NCI-H510A treated with DMSO at 0.1 percent for 48 hours (cell line): ENCODE measurements around the gene AUTS2.

Experiments
- DNase-seq: peaks from one replicate; lab custom pipeline; 2025; lab: John Stamatoyannopoulos, UW

The AUTS2 gene

DNA sequence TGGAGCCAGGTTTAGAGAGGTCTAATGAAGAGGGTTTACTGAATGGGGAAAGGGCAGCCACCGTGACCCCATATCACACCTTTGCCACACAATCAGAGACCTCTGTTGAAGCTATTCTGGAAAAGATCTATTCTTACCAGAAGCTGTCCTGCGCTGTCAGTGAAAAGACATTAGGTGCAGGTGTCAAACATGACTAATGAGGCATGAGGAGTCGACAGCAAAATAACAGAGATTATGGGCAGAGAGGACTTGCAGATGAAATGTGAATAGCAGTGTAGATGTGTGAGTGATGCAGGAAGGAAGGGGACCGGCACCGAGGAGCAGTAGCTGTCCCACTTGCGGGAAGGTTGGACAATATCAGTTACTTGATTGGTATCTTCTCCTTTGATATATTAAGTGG lies 906.0 kb downstream of the AUTS2 start:
- no peak for DNase-seq

GRCh38 chr7:70505468-70505867 lies 907.2 kb downstream of the AUTS2 start:
- DNase-seq: no peak

DNA sequence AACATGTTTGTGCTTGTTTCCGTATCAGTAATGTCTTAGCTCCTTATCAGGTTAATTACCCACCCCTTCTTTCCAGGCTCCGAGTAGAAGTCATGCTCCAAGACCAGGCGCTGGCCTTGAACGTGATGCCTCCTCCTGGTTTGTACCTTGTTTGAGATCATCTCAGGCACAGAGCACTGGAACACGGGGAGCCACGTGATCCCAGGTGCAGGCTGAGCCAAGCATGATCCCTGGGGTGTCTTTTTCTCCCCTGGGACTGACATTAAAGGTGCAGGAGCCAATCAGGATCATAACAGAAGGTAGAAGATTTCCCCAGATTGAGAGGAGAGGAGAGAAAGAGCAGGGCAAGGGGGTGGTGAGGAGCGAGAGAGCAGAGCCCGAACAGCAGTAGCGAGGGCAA lies 907.6 kb downstream of the AUTS2 start:
- DNase-seq: no peak

DNA sequence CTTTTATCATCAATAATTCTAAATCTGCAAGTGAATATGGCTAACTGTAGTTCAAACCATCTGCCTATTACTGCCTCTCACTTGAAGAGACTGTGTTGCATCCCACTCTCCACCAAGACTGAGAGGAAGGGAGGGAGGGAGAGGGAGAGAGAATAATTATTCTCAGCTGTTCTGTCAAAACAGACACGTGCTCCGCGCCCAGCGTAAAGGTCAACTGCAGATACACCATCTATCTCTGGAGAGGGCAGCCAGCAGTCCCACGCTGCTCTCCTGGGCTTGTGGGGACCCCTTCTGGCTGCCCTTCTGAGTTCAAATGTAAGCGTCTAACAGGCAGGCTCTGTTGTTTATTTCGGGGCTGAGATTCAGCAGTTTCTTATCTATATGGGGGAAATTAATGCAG lies 908.2 kb downstream of the AUTS2 start:
- no peak for DNase-seq

- DNase-seq: no peak
These were observed 913.9 kb downstream of the AUTS2 start for GRCh38 chr7:70512144-70512543.

DNA sequence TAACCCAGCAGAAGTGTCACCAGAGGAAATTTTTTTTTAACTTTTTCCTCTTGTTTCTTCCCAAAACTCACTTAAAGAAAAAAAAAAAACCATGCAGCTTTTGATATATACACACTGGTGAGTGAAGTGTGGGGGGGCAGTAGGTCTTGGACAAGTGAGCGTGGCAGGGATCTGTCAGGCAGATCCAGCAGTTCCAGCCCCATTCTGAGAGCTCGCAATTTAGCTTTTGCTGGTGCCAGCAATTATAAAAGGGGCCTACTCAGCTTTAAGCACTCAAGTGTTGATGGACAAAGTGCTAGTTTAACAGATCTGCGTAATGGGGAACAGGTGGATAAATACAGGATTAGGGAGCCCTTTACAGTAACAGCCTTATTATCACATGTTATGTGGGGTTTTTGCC lies 914.5 kb downstream of the AUTS2 start:
- no peak for DNase-seq

GRCh38 chr7:70520611-70521010 lies 922.3 kb downstream of the AUTS2 start:
- no peak for DNase-seq

DNA sequence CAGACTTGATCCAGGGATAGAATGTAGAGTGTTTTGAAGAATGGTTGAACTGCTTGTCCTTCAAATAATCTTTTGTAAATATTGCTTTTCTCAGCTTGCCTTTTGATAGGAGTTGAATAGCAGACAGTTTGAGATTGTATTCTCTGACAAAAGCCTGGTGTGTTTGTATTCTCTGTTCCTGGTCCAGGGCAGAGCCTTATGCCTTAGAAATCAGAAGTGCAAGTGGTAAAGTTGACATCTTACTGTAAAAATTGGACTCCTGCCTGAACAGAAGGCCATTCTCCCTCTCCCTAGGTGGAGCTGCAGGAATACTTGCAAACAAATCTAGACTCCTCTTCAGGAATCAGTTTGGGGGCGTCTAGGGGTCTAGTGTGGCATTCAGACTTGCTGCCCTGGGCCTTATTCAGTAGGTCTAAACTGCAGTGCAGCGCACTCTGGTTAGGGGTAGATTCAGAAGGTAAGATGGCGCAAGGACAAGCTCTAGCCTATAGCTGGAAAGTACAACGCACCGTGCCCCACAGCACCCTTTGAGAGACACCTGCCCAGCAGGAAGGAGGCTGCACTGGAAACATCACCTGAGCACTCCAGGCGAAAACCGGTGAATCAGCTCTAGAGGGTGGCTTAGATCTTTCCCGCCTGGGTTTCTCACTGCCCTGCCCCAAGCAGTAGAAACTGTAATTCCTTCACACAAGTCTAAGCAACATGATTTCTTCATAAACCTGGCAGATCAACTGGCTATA lies 925.1 kb downstream of the AUTS2 start:
- no peak for DNase-seq

GRCh38 chr7:70523989-70524351 lies 925.7 kb downstream of the AUTS2 start:
- DNase-seq: no peak

DNA sequence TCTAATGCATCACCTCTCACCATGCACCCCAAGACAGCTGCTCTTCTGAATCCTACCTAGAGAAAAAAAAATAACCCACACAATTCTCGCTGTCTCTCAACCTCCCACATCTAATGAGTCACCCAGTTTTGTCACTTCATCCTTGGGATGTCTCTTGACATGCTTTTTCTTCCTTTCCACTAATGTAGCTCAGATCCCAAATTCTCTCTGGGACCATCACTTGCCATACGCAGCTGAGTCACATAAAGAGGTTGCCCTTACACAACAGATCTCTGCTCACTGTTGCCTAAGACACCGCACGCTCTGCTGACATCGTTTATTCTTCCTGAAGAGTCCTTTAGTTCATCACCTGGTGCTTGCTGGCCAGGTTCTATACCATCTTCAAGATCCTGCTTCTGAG lies 927.7 kb downstream of the AUTS2 start:
- DNase-seq: no peak

GRCh38 chr7:70527520-70528115 lies 929.3 kb downstream of the AUTS2 start:
- no peak for DNase-seq

DNA sequence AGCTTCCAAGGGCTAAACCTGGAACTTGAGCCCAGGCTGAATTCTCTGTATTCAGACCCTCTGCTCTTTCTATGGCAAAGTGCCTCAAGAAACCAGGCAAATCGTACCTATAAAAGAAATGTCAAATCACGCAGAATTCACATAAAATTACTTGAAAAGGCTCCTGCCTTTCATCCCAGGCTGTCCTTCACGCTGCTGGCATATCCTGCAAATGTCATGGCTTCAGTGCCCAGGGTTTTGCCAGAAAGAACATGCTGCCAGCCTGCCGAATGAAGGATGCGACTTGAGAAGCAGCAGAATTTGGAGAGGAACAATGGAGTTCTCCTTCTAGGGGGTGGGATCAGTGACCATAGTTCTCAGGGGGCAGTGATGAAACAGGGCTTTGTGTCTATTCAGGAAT lies 931.2 kb downstream of the AUTS2 start:
- no peak for DNase-seq

GRCh38 chr7:70529914-70530585 lies 931.8 kb downstream of the AUTS2 start:
- no peak for DNase-seq

GRCh38 chr7:70533614-70534013 lies 935.3 kb downstream of the AUTS2 start:
- DNase-seq: no peak

DNA sequence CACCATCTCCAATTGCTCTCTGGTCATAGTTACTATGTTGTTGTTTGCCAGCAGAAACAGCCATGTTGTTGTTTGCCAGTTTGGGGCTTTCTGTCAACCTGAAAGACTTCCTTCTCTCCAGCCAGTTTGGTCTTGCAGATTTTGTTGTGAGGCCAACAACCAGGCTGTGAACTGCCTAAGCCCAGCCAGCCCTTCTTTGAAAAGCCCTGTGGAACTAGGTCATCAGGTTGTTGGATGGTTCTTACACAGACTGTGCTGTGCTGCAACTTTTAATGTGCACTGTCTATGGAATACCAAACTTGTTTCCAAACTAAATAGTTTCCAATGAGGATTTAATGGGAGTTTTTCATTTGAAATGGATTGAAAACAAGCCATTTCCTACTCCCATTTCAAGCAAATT lies 940.9 kb downstream of the AUTS2 start:
- DNase-seq: no peak

GRCh38 chr7:70539617-70540016 lies 941.3 kb downstream of the AUTS2 start:
- no peak for DNase-seq

- DNase-seq: no peak
These were observed 942.4 kb downstream of the AUTS2 start for GRCh38 chr7:70540641-70541040.

GRCh38 chr7:70542750-70543376 lies 944.6 kb downstream of the AUTS2 start:
- DNase-seq: no peak

- no peak for DNase-seq
These were observed 945.7 kb downstream of the AUTS2 start for GRCh38 chr7:70544016-70544415.

GRCh38 chr7:70545214-70545613 lies 946.9 kb downstream of the AUTS2 start:
- DNase-seq: no peak

DNA sequence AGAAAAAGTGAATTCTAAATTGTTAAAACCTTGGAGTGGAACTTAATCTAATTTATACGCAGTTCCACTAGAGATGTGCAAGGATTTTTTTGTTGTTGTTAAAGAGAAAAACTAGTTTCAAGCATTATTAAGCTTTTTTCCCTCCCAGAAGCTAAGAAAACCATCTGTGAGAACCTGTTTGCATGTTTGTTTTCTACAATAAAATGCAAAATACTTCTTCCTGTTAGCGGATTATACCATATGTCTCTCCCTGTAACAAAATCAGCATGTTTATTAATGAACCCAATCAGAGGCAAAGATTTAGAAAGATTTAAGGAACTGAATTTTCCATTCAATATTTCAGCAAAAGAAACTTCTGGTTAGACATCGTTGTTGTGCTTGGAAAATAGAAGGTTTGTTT lies 953.9 kb downstream of the AUTS2 start:
- DNase-seq: no peak

- no peak for DNase-seq
These were observed 955.1 kb downstream of the AUTS2 start for GRCh38 chr7:70553364-70553763.

DNA sequence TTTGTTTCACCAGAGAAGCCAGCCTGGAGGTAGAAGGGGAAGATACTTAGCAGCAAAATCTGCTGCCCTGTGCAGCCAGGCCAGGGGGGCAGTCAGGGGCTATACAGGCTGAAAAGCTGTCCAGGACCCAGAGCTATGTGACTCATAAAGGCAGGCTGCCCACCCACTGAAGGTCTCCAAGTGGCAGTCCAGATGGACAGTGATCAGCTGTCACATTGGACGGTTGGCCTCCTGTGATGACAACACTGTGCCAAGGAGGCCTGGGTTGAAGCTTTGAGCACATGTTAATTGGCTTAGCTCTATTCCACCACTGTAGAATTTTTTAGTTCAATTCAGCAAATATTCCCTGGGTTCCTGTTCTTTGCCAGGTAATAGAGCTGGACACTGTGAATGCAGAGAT lies 956.4 kb downstream of the AUTS2 start:
- no peak for DNase-seq
